Sciatic nerve (tissue), 2 donors: ENCODE measurements around the gene NTM. TPM values are rescaled to one million over a fixed set of nuclear protein-coding genes. Genes with fewer than 3 reads are reported as not detected.
A peak's percentile ranks its signal among the peaks of the same experiment; 100 is the strongest.

Source experiments
- ATAC-seq: fragments of 200-7000 bp; cut with Tn5 transposase; one replicate; pipeline ENCODE4 v1.9.1; 2020; ENCODE audit warnings: mild to moderate bottlenecking, moderate library complexity
- DNase-seq: peaks from one replicate; pipeline ENCODE4 v3.0.0-alpha.2; 2020; ENCODE audit warnings: low spot score
- intact Hi-C: fragments of 100-400 bp; cut with DNase I; formaldehyde crosslinking; loops from one replicate; pipeline ENCODE4 v1.14.2; 2022
- total RNA-seq: library from RNA; stranded (reverse); fragmentation: NEBNext Ultra II Directional; extraction: Animal tissue kit (Norgen Biotek cat#: 25700); gene quantifications from one replicate; pipeline ENCODE4 v1.2.1, GENCODE V29; 2021
- donor health status: DM: no; HTN: no; CAD: no.
- donor health status: DM: no; HTN: no; CAD: no.

NTM gene
- total RNA-seq, 1 donor from 2014 or later: 19.5 TPM

GRCh38 chr11:131841925-131842635 lies 471.7 kb downstream of the NTM start:
- intact Hi-C loops: no loop called here
- ATAC-seq (no peak), DNase-seq (no peak)

GRCh38 chr11:131845255-131845654 lies 474.8 kb downstream of the NTM start:
- DNase-seq: no peak
- intact Hi-C loops: no loop called here
- ATAC-seq: no peak

- intact Hi-C loops: no loop called here
- DNase-seq: no peak
- ATAC-seq: peak; percentile 52
These were observed 479.1 kb downstream of the NTM start for GRCh38 chr11:131849485-131849884.

- intact Hi-C loops: no loop called here
- ATAC-seq: no peak
- DNase-seq: no peak
These were observed 480.1 kb downstream of the NTM start for GRCh38 chr11:131850507-131850906.

GRCh38 chr11:131851964-131852755 lies 481.7 kb downstream of the NTM start:
- DNase-seq: no peak
- no peak for ATAC-seq
- intact Hi-C loops: no loop called here

GRCh38 chr11:131852757-131853156 lies 482.3 kb downstream of the NTM start:
- intact Hi-C loops: no loop called here
- ATAC-seq (no peak), DNase-seq (no peak)

- intact Hi-C loops: no loop called here
- ATAC-seq (no peak), DNase-seq (no peak)
These were observed 484.0 kb downstream of the NTM start for GRCh38 chr11:131854391-131854790.

GRCh38 chr11:131855320-131855719 lies 484.9 kb downstream of the NTM start:
- ATAC-seq (no peak), DNase-seq (no peak)
- intact Hi-C loops: no loop called here

- no peak for ATAC-seq
- DNase-seq: no peak
- intact Hi-C loops: no loop called here
These were observed 486.8 kb downstream of the NTM start for GRCh38 chr11:131857246-131857645.

GRCh38 chr11:131858505-131858904 lies 488.1 kb downstream of the NTM start:
- intact Hi-C loops: no loop called here
- ATAC-seq (no peak), DNase-seq (no peak)

GRCh38 chr11:131859538-131860210 lies 489.3 kb downstream of the NTM start:
- intact Hi-C loops: no loop called here
- no peak for ATAC-seq
- DNase-seq: no peak

- DNase-seq: no peak
- ATAC-seq: no peak
- intact Hi-C loops: no loop called here
These were observed 493.8 kb downstream of the NTM start for GRCh38 chr11:131864228-131864627.

- intact Hi-C loops: loop anchor here (5.0 kb wide), 1 partner anchor 261 kb away; no protein-coding TSS in a partner anchor
- ATAC-seq: no peak
These were observed 495.4 kb downstream of the NTM start for GRCh38 chr11:131865860-131866259.

GRCh38 chr11:131866535-131867400 lies 496.4 kb downstream of the NTM start:
- DNase-seq: no peak
- intact Hi-C loops: loop anchor here (5.0 kb wide), 1 partner anchor 261 kb away; no protein-coding TSS in a partner anchor
- ATAC-seq: no peak

More at GRCh38 chr11:131865860-131866259, 495.4 kb downstream of the NTM start:
- DNase-seq: no peak

- peak; percentile 93 for ATAC-seq
- intact Hi-C loops: loop anchor here (5.0 kb wide), 1 partner anchor 260 kb away; no protein-coding TSS in a partner anchor
- peak; percentile 88 for DNase-seq
These were observed 497.2 kb downstream of the NTM start for GRCh38 chr11:131867457-131868257.

GRCh38 chr11:131868629-131869507 lies 498.5 kb downstream of the NTM start:
- intact Hi-C loops: loop anchor here (5.0 kb wide), 1 partner anchor 258 kb away; no protein-coding TSS in a partner anchor
- no peak for DNase-seq
- no peak for ATAC-seq

- DNase-seq: no peak
- intact Hi-C loops: loop anchor here (5.0 kb wide), 1 partner anchor 1348 kb away; no protein-coding TSS in a partner anchor
- ATAC-seq: no peak
These were observed 499.9 kb downstream of the NTM start for GRCh38 chr11:131870305-131870704.
